ENCODE data around the gene SIDT1.

- no peak for TF ChIP-seq JUND (IDR thresholded peaks at IDR 0.05)
- TF ChIP-seq CTCF (IDR thresholded peaks at IDR 0.05; ENCODE audit: low read depth, low read length, missing input control) = no peak
- no peak for TF ChIP-seq MAX (IDR thresholded peaks at IDR 0.05)
These were observed 35.4 kb upstream of the SIDT1 start for GRCh38 chr3:113496924-113497323.

Data from liver (tissue), 3 donors.